Caco-2 (cell line): ENCODE results near the gene NXNL1. TPM values are rescaled to one million over a fixed set of nuclear protein-coding genes. Genes with fewer than 3 reads are reported as not detected.

Experiments
- BruUV-seq: library from RNA; stranded (reverse); fragments of 400-500 nt; replicated peaks from 2 replicates; lab custom pipeline; 2021; lab: Mats Ljungman, UMichigan
- CTCF ChIA-PET: fragments of 300-600 bp; sonication (Branson Sonifier 250); formaldehyde crosslinking; loops from one replicate; lab custom pipeline; 2022; ENCODE audit warnings: antibody characterized with exemption; lab: Charles Lee
- POLR2A ChIA-PET: fragments of 300-600 bp; sonication (Branson Sonifier 250); formaldehyde crosslinking; loops from one replicate; lab custom pipeline; 2022; ENCODE audit warnings: antibody characterized with exemption; lab: Charles Lee
- DNase-seq, 2 experiments: peaks; one replicate each; pipeline versions ENCODE4 v3.0.0 to v3.0.0-alpha.2; 2020 to 2022
- H3K27me3 ChIP-seq: replicated peaks from 2 replicates; pipeline ENCODE4 v1.6.0; 2011; ENCODE audit warnings: low read length; ENCODE audit not compliant: control insufficient read depth, insufficient read depth
- H3K36me3 ChIP-seq: 2 replicates; pipeline ENCODE4 v1.5.1; 2011; ENCODE audit warnings: low read length; ENCODE audit not compliant: control insufficient read depth, insufficient read depth
- H3K4me1 ChIP-seq: fragments of 250-450 bp; sonication (Bioruptor Pico); 2 replicates; pipeline ENCODE4 v1.5.1; 2020; ENCODE audit warnings: mild to moderate bottlenecking
- H3K4me3 ChIP-seq: 2 replicates; pipeline ENCODE4 v1.5.1; 2011; ENCODE audit warnings: low read depth, mild to moderate bottlenecking, control low read depth, low read length
- H3K9me3 ChIP-seq: fragments of 250-450 bp; sonication (Bioruptor Pico); 2 replicates; pipeline ENCODE4 v1.5.1; 2020; ENCODE audit warnings: mild to moderate bottlenecking, moderate library complexity
- H3K27ac Mint-ChIP-seq: one replicate; pipeline ENCODE4 v1.8.0; 2022; ENCODE audit warnings: mixed read lengths; ENCODE audit not compliant: unreplicated experiment
- H3K27me3 Mint-ChIP-seq: one replicate; pipeline ENCODE4 v1.8.0; 2022; ENCODE audit warnings: mixed read lengths; ENCODE audit not compliant: insufficient read depth, unreplicated experiment
- H3K36me3 Mint-ChIP-seq: one replicate; pipeline ENCODE4 v1.8.0; 2022; ENCODE audit warnings: mild to moderate bottlenecking, mixed read lengths; ENCODE audit not compliant: insufficient read depth, unreplicated experiment
- H3K4me1 Mint-ChIP-seq: one replicate; pipeline ENCODE4 v1.8.0; 2022; ENCODE audit warnings: low read depth, mixed read lengths; ENCODE audit not compliant: unreplicated experiment
- H3K4me3 Mint-ChIP-seq: one replicate; pipeline ENCODE4 v1.8.0; 2022; ENCODE audit warnings: mild to moderate bottlenecking, moderate library complexity, mixed read lengths; ENCODE audit not compliant: unreplicated experiment
- H3K9me3 Mint-ChIP-seq: one replicate; pipeline ENCODE4 v1.8.0; 2022; ENCODE audit warnings: mixed read lengths; ENCODE audit not compliant: unreplicated experiment
- intact Hi-C: fragments of 100-400 bp; cut with micrococcal nuclease; formaldehyde crosslinking; loops from one replicate; pipeline ENCODE4 v1.10.0; 2022; ENCODE audit not compliant: unreplicated experiment
- total RNA-seq: library from RNA; stranded (reverse); gene quantifications from 2 replicates; pipeline ENCODE4 v1.2.3, GENCODE V29; 2022
- TF ChIP-seq, protein P1 (sequence below), 2 experiments: fragments of 200-600 bp in 1 of 2; IDR thresholded peaks; 1 replicate in 1 of 2; 2 replicates in 1 of 2; pipeline versions ENCODE4 v1.5.1 to v1.8.0; 2011 to 2022; ENCODE audit warnings: antibody characterized with exemption in 1 of 2, control low read depth in 1 of 2, inconsistent platforms in 1 of 2, low read depth in 1 of 2, low read length in 1 of 2, mild to moderate bottlenecking in 1 of 2, moderate library complexity in 1 of 2; ENCODE audit not compliant: insufficient read depth in 1 of 2, severe bottlenecking in 1 of 2, unreplicated experiment in 1 of 2

The NXNL1 gene
- total RNA-seq, 1 experiment from 2014 or later, result not detected

DNA sequence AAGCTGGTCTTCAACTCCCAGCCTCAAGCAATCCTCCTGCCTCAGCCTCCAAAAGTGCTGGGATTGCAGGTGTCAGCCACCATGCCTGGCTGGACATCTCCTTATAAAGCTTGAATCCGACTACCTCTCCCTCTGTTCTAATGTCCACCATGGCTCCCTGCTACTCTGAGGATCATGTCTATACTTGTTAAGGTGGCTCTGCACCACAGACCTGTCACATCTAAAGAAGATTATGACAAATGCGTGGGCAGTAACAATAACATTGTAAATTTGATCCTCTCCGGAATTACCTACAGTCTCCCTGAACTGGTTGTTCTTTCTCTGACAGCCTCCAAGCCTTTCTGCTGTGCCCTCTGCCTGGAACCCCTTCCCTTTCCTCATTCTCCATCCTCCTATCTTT is 1.8 kb downstream of the NXNL1 start:
- no peak for DNase-seq
- POLR2A ChIA-PET, result no interaction called here
- intact Hi-C loops, result no loop called here
- Histone ChIP-seq H3K4me3 (no peak overlapping the region), H3K9me3 (no peaks in the 10 kb centered on the region), H3K27me3 (no peaks in the 10 kb centered on the region), H3K4me1 (no peaks in the 10 kb centered on the region), H3K36me3 (no peaks in the 10 kb centered on the region)
- Mint-ChIP-seq H3K4me1 (no peaks in the 10 kb centered on the region), H3K4me3 (no peak overlapping the region), H3K27me3 (peaks cover 3% of the 10 kb centered on the region), H3K36me3 (no peaks in the 10 kb centered on the region), H3K9me3 (no peaks in the 10 kb centered on the region), H3K27ac (no peak overlapping the region)
- TF ChIP-seq, protein P1, sequence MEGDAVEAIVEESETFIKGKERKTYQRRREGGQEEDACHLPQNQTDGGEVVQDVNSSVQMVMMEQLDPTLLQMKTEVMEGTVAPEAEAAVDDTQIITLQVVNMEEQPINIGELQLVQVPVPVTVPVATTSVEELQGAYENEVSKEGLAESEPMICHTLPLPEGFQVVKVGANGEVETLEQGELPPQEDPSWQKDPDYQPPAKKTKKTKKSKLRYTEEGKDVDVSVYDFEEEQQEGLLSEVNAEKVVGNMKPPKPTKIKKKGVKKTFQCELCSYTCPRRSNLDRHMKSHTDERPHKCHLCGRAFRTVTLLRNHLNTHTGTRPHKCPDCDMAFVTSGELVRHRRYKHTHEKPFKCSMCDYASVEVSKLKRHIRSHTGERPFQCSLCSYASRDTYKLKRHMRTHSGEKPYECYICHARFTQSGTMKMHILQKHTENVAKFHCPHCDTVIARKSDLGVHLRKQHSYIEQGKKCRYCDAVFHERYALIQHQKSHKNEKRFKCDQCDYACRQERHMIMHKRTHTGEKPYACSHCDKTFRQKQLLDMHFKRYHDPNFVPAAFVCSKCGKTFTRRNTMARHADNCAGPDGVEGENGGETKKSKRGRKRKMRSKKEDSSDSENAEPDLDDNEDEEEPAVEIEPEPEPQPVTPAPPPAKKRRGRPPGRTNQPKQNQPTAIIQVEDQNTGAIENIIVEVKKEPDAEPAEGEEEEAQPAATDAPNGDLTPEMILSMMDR (IDR thresholded peaks at IDR 0.05; ENCODE audit: insufficient read depth in 1 of 2, low read depth in 1 of 2, low read length in 1 of 2, severe bottlenecking in 1 of 2, unreplicated experiment in 1 of 2), result no peak
- CTCF ChIA-PET, result no interaction called here
- BruUV-seq, result no TSS peak

DNA sequence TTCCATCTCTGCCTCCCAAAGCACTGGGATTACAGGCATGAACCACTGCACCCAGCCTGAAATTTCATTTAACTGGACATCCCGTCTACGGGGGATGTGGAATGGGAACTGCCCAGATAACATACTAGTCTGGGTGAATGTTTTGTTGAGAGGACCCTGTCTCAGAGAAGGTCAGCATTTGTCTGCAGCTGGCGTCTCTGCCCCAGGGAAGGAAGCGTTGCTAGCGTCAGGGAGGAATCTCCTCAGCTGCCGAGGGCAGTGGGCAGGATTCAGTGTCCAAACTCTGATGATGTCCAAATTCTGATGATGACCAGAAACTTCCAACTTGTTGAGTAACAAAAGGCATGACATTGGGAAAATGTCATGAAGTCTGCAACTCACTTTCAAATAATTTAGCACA is 3.1 kb downstream of the NXNL1 start:
- POLR2A ChIA-PET, result no interaction called here
- Histone ChIP-seq H3K4me3 (no peak overlapping the region), H3K4me1 (no peaks in the 10 kb centered on the region), H3K27me3 (no peaks in the 10 kb centered on the region), H3K9me3 (no peaks in the 10 kb centered on the region), H3K36me3 (no peaks in the 10 kb centered on the region)
- no peak for DNase-seq
- no peaks in the 10 kb centered on the region for H3K36me3 Mint-ChIP-seq
- no peaks in the 10 kb centered on the region for H3K4me1 Mint-ChIP-seq
- H3K27me3 Mint-ChIP-seq, result peaks cover 3% of the 10 kb centered on the region
- intact Hi-C loops, result no loop called here
- H3K27ac Mint-ChIP-seq, result no peak overlapping the region
- no peak overlapping the region for H3K4me3 Mint-ChIP-seq
- TF ChIP-seq, protein P1 (IDR thresholded peaks at IDR 0.05; ENCODE audit: insufficient read depth in 1 of 2, low read depth in 1 of 2, low read length in 1 of 2, severe bottlenecking in 1 of 2, unreplicated experiment in 1 of 2), result no peak
- no peaks in the 10 kb centered on the region for H3K9me3 Mint-ChIP-seq
- CTCF ChIA-PET, result no interaction called here
- no TSS peak for BruUV-seq

DNA sequence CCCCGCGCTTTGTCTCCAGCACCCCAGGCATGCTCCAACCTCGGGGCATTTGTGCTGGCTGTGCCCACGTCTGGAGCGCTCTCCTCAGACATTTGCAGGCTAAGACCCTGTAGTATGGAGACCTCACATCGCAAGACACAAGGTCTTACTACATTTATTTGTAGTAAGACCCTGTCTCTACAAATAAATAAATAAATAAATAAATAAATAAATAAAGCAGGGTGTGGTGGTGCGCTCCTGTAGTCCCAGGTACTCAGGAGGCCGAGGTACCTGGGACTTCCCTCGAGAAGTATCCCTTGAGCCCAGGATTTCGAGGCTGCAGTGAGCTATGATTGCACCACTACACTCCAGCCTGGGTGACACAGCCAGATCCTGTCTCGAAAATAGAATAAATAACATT is 4.6 kb downstream of the NXNL1 start:
- no peaks in the 10 kb centered on the region for H3K9me3 Mint-ChIP-seq
- no peak overlapping the region for H3K4me3 Mint-ChIP-seq
- ChIA-PET POLR2A (no interaction called here), CTCF (interaction anchor here (0.5 kb wide), 1 partner anchor 15 kb away, joined by 3 read pairs; no protein-coding TSS in a partner anchor)
- H3K4me3 ChIP-seq, result no peak overlapping the region
- TF ChIP-seq, protein P1 (IDR thresholded peaks at IDR 0.05; ENCODE audit: insufficient read depth in 1 of 2, low read depth in 1 of 2, low read length in 1 of 2, severe bottlenecking in 1 of 2, unreplicated experiment in 1 of 2), result no peak
- no peaks in the 10 kb centered on the region for H3K27me3 ChIP-seq
- no peak for DNase-seq
- no peaks in the 10 kb centered on the region for H3K9me3 ChIP-seq
- H3K4me1 ChIP-seq, result no peaks in the 10 kb centered on the region
- H3K27ac Mint-ChIP-seq, result no peak overlapping the region
- no TSS peak for BruUV-seq
- H3K36me3 Mint-ChIP-seq, result no peaks in the 10 kb centered on the region
- H3K36me3 ChIP-seq, result no peaks in the 10 kb centered on the region
- intact Hi-C loops, result no loop called here
- H3K4me1 Mint-ChIP-seq, result no peaks in the 10 kb centered on the region
- H3K27me3 Mint-ChIP-seq, result peaks cover 3% of the 10 kb centered on the region
